ENCODE results near the gene NPSR1.

NPSR1 gene

GRCh38 chr7:34719636-34720035 is 61.6 kb downstream of the NPSR1 start:
- no peak overlapping the region for H3K4me3 ChIP-seq (ENCODE audit: low read depth, low read length)

- no peak overlapping the region for H3K4me3 ChIP-seq (ENCODE audit: low read depth, low read length)
Measured at GRCh38 chr7:34720289-34720688, 62.3 kb downstream of the NPSR1 start.

- H3K4me3 ChIP-seq (ENCODE audit: low read depth, low read length): no peak overlapping the region
Measured at GRCh38 chr7:34723338-34723737, 65.3 kb downstream of the NPSR1 start.

GRCh38 chr7:34723866-34724490 is 66.0 kb downstream of the NPSR1 start:
- no peak overlapping the region for H3K4me3 ChIP-seq (ENCODE audit: low read depth, low read length)

- no peak overlapping the region for H3K4me3 ChIP-seq (ENCODE audit: low read depth, low read length)
Measured at GRCh38 chr7:34726221-34726620, 68.2 kb downstream of the NPSR1 start.

GRCh38 chr7:34727464-34727995 is 69.5 kb downstream of the NPSR1 start:
- no peak overlapping the region for H3K4me3 ChIP-seq (ENCODE audit: low read depth, low read length)

GRCh38 chr7:34728156-34728555 is 70.1 kb downstream of the NPSR1 start:
- no peak overlapping the region for H3K4me3 ChIP-seq (ENCODE audit: low read depth, low read length)

- H3K4me3 ChIP-seq (ENCODE audit: low read depth, low read length): no peak overlapping the region
Measured at GRCh38 chr7:34734771-34735170, 76.8 kb downstream of the NPSR1 start.

GRCh38 chr7:34735526-34735925 is 77.5 kb downstream of the NPSR1 start:
- H3K4me3 ChIP-seq (ENCODE audit: low read depth, low read length): no peak overlapping the region

GRCh38 chr7:34739651-34740300 is 81.8 kb downstream of the NPSR1 start:
- no peak overlapping the region for H3K4me3 ChIP-seq (ENCODE audit: low read depth, low read length)

GRCh38 chr7:34740840-34741239 is 82.8 kb downstream of the NPSR1 start:
- no peak overlapping the region for H3K4me3 ChIP-seq (ENCODE audit: low read depth, low read length)

- H3K4me3 ChIP-seq (ENCODE audit: low read depth, low read length): no peak overlapping the region
Measured at GRCh38 chr7:34747176-34747781, 89.3 kb downstream of the NPSR1 start.

GRCh38 chr7:34747867-34748727 is 90.1 kb downstream of the NPSR1 start:
- H3K4me3 ChIP-seq (ENCODE audit: low read depth, low read length): no peak overlapping the region

GRCh38 chr7:34748728-34749089 is 90.7 kb downstream of the NPSR1 start:
- H3K4me3 ChIP-seq (ENCODE audit: low read depth, low read length): no peak overlapping the region

GRCh38 chr7:34749446-34749845 is 91.4 kb downstream of the NPSR1 start:
- no peak overlapping the region for H3K4me3 ChIP-seq (ENCODE audit: low read depth, low read length)

- no peak overlapping the region for H3K4me3 ChIP-seq (ENCODE audit: low read depth, low read length)
Measured at GRCh38 chr7:34750209-34750608, 92.2 kb downstream of the NPSR1 start.

GRCh38 chr7:34750636-34751035 is 92.6 kb downstream of the NPSR1 start:
- H3K4me3 ChIP-seq (ENCODE audit: low read depth, low read length): no peak overlapping the region

GRCh38 chr7:34751725-34752643 is 94.0 kb downstream of the NPSR1 start:
- H3K4me3 ChIP-seq (ENCODE audit: low read depth, low read length): no peak overlapping the region

GRCh38 chr7:34752929-34753328 is 94.9 kb downstream of the NPSR1 start:
- H3K4me3 ChIP-seq (ENCODE audit: low read depth, low read length): no peak overlapping the region

GRCh38 chr7:34755008-34755407 is 97.0 kb downstream of the NPSR1 start:
- H3K4me3 ChIP-seq (ENCODE audit: low read depth, low read length): no peak overlapping the region
